Keratinocyte (primary cell): ENCODE data around the gene MYBPHL. TPM values are rescaled to one million over a fixed set of nuclear protein-coding genes. Genes with fewer than 3 reads are reported as not detected.

Experiments used
- DNase-seq: peaks from one replicate; pipeline ENCODE4 v3.0.0-alpha.2; 2011; ENCODE audit warnings: low read depth, missing footprints, low spot score
- FAIRE-seq: peaks from 2 replicates; lab custom pipeline; 2011; peaks lifted over from hg19 to GRCh38; lab: Jason Lieb, UNC
- H2AFZ ChIP-seq: 2 replicates; pipeline ENCODE4 v1.6.0; 2012; ENCODE audit warnings: low read length, control low read depth, inconsistent platforms; ENCODE audit not compliant: control insufficient read depth
- H3K27ac ChIP-seq: 2 replicates; pipeline ENCODE4 v1.5.1; 2011; ENCODE audit warnings: low read length; ENCODE audit not compliant: control insufficient read depth, insufficient read depth
- H3K27me3 ChIP-seq: 3 replicates; pipeline ENCODE4 v1.6.0; 2011; ENCODE audit warnings: low read length; ENCODE audit not compliant: control insufficient read depth, insufficient read depth; ENCODE audit errors: extremely low read depth
- H3K36me3 ChIP-seq, 2 experiments: 2 replicates in 1 of 2; 3 replicates in 1 of 2; pipeline ENCODE4 v1.5.1; 2011; ENCODE audit warnings: low read length in 2 of 2, mild to moderate bottlenecking in 1 of 2; ENCODE audit not compliant: control insufficient read depth in 2 of 2, insufficient read depth in 2 of 2; ENCODE audit errors: extremely low read depth in 1 of 2
- H3K4me1 ChIP-seq: 3 replicates; pipeline ENCODE4 v1.5.1; 2011; ENCODE audit warnings: low read length; ENCODE audit not compliant: control insufficient read depth, insufficient read depth; ENCODE audit errors: extremely low read depth
- H3K4me2 ChIP-seq: 3 replicates; pipeline ENCODE4 v1.6.0; 2011; ENCODE audit warnings: low read depth, low read length; ENCODE audit not compliant: control insufficient read depth, insufficient read depth; ENCODE audit errors: extremely low read depth
- H3K4me3 ChIP-seq, 3 experiments: fragments of 200-600 bp in 1 of 3; sonication (generic) in 1 of 3; 2 replicates in 2 of 3; 3 replicates in 1 of 3; pipeline ENCODE4 v1.5.1; 2011 to 2016; ENCODE audit warnings: low read length in 3 of 3, mild to moderate bottlenecking in 3 of 3, control low read depth in 2 of 3, inconsistent platforms in 1 of 3, low read depth in 1 of 3, mixed read lengths in 1 of 3, mixed run types in 1 of 3, moderate library complexity in 1 of 3; ENCODE audit not compliant: control insufficient read depth in 2 of 3, insufficient read depth in 2 of 3; ENCODE audit errors: extremely low read depth in 1 of 3
- H3K79me2 ChIP-seq: 2 replicates; pipeline ENCODE4 v1.6.0; 2012; ENCODE audit warnings: low read length; ENCODE audit not compliant: control insufficient read depth, insufficient read depth
- H3K9ac ChIP-seq: 3 replicates; pipeline ENCODE4 v1.6.0; 2011; ENCODE audit warnings: low read length; ENCODE audit not compliant: control insufficient read depth, insufficient read depth; ENCODE audit errors: extremely low read depth
- H3K9me1 ChIP-seq: 3 replicates; pipeline ENCODE4 v1.6.0; 2011; ENCODE audit warnings: low read length; ENCODE audit not compliant: control insufficient read depth, insufficient read depth; ENCODE audit errors: extremely low read depth
- H3K9me3 ChIP-seq: 2 replicates; pipeline ENCODE4 v1.5.1; 2012; ENCODE audit warnings: low read depth, low read length; ENCODE audit not compliant: control insufficient read depth
- H4K20me1 ChIP-seq: 3 replicates; pipeline ENCODE4 v1.6.0; 2011; ENCODE audit warnings: low read length; ENCODE audit not compliant: control insufficient read depth, insufficient read depth; ENCODE audit errors: extremely low read depth
- CTCF ChIP-seq, 3 experiments: IDR thresholded peaks in 1 of 3; conservative IDR thresholded peaks in 1 of 3; optimal IDR thresholded peaks in 1 of 3; 2 replicates in 2 of 3; 3 replicates in 1 of 3; pipeline versions ENCODE3 to v1.5.1; 2011; ENCODE audit warnings: low read length in 3 of 3, mild to moderate bottlenecking in 3 of 3, moderate library complexity in 2 of 3, control low read depth in 1 of 3, inconsistent platforms in 1 of 3; ENCODE audit not compliant: insufficient read depth in 2 of 3; ENCODE audit errors: extremely low read depth in 1 of 3
- EZH2 ChIP-seq: IDR thresholded peaks from one replicate; pipeline ENCODE4 v1.6.1; 2012; ENCODE audit warnings: inconsistent platforms, mild to moderate bottlenecking, low read length, moderate library complexity
- dilution Hi-C: fragments of 300-500 bp; cut with MboI; formaldehyde crosslinking; loops from one replicate; pipeline ENCODE4 v1.7.0; 2020; ENCODE audit warnings: low sequenced_read_pairs; ENCODE audit not compliant: extremely low pct_ligation_motif_present
- polyA plus RNA-seq, 5 experiments: library from polyadenylated mRNA; depleted of rRNA in 3 of 5; stranded (reverse) in 3 of 5; stranded (forward) in 1 of 5; unstranded in 1 of 5; fragments of >200 nt; gene quantifications; 1 replicate in 1 of 5; 2 replicates in 3 of 5; 3 replicates in 1 of 5; pipeline versions ENCODE4 v1.2.1 to v1.2.3, GENCODE V29; 2011 to 2012; ENCODE audit warnings: missing spikeins in 2 of 5, low read depth in 1 of 5, low replicate concordance in 1 of 5

Gene MYBPHL
- polyA plus RNA-seq, 1 donor (not counting 4 experiments of a cell fraction or from before 2014, with no cell fraction given) = 1.1 TPM

- dilution Hi-C loops = no loop called here
- H3K4me2 ChIP-seq = peak overlapping the region; percentile 78
- H3K9me1 ChIP-seq = peaks cover 1% of the 10 kb centered on the region
- H3K79me2 ChIP-seq = peaks cover 33% of the 10 kb centered on the region
- H3K27ac ChIP-seq = no peak overlapping the region
- H2AFZ ChIP-seq = no peak overlapping the region
- H4K20me1 ChIP-seq = no peaks in the 10 kb centered on the region
- TF ChIP-seq EZH2 (no peak), CTCF (optimal IDR thresholded peaks at IDR 0.05 in 1 of 3, IDR thresholded peaks at IDR 0.05 in 1 of 3, conservative IDR thresholded peaks at IDR 0.05 in 1 of 3; ENCODE audit: extremely low read depth in 1 of 3, insufficient read depth in 2 of 3, low read length in 3 of 3) (no peak)
- no peaks in the 10 kb centered on the region for H3K9me3 ChIP-seq
- peak overlapping the region; percentile 31 to 61 (median 47) for H3K4me3 ChIP-seq
- no peak overlapping the region for H3K9ac ChIP-seq
- DNase-seq = no peak
- H3K27me3 ChIP-seq = no peaks in the 10 kb centered on the region
- peaks cover 35% of the 10 kb centered on the region for H3K4me1 ChIP-seq
- H3K36me3 ChIP-seq = peaks cover 4 to 12% of the 10 kb centered on the region in 2 experiments
- no peak for FAIRE-seq
These were observed 56.1 kb downstream of the MYBPHL start for GRCh38 chr1:109250454-109251276.

GRCh38 chr1:109249654-109250401, 57.0 kb downstream of the MYBPHL start:
- dilution Hi-C loops = no loop called here
- Histone ChIP-seq H3K4me1 (peaks cover 27% of the 10 kb centered on the region), H3K4me3 (peak overlapping the region; percentile 31 to 61 (median 47)), H3K9ac (peak overlapping the region; percentile 39), H3K9me1 (no peaks in the 10 kb centered on the region), H3K27me3 (no peaks in the 10 kb centered on the region), H3K4me2 (peak overlapping the region; percentile 78), H3K27ac (no peak overlapping the region), H3K79me2 (peaks cover 27% of the 10 kb centered on the region), H3K9me3 (no peaks in the 10 kb centered on the region), H4K20me1 (no peaks in the 10 kb centered on the region), H2AFZ (no peak overlapping the region), H3K36me3 (peaks cover 4 to 12% of the 10 kb centered on the region in 2 experiments)
- TF ChIP-seq CTCF (optimal IDR thresholded peaks at IDR 0.05 in 1 of 3, IDR thresholded peaks at IDR 0.05 in 1 of 3, conservative IDR thresholded peaks at IDR 0.05 in 1 of 3; ENCODE audit: extremely low read depth in 1 of 3, insufficient read depth in 2 of 3, low read length in 3 of 3) = no peak
- no peak for TF ChIP-seq EZH2
- FAIRE-seq (no peak), DNase-seq (no peak)
